ENCODE measurements around the gene CSF1R. TPM values are rescaled to one million over a fixed set of nuclear protein-coding genes. Genes with fewer than 3 reads are reported as not detected.

The CSF1R gene
- total and polyA plus RNA-seq, 2 of the 8 experiments (the other 6 are each of a cell fraction or from before 2014, with no cell fraction given), result 0.12 TPM; not detected in 1

GRCh38 chr5:150113047-150113744 is 26.8 kb upstream of the CSF1R start:
- POLR2A ChIA-PET (ENCODE audit: partially characterized antibody), result interaction anchor here (0.5 to 0.6 kb wide), 2 partner anchors 25 to 30 kb away, joined by 3 read pairs; no protein-coding TSS in a partner anchor
- WGBS, 2 experiments (ENCODE audit: extremely low coverage in 1 of 2, insufficient coverage in 1 of 2, insufficient read length in 1 of 2, insufficient replicate concordance in 2 of 2, low coverage in 1 of 2, low lambda C conversion rate in 2 of 2, missing lambda C conversion rate in 1 of 2), result 82% methylated on average over 17 of the region's 18 CpGs; no CpG with 5 or more reads in 1 of the 2 experiments
- peak in 1 of 2 experiments; percentile 52 for DNase-seq (ENCODE audit: low read depth in 1 of 2, low spot score in 2 of 2)

More at GRCh38 chr5:150113047-150113744, 26.8 kb upstream of the CSF1R start:
- Histone ChIP-seq H3K4me3 (ENCODE audit: extremely low read depth in 1 of 4, insufficient read depth in 2 of 4, low read depth in 3 of 4, low read length in 4 of 4) (no peak overlapping the region), H3K4me1 (replicated peaks in 1 of 4; ENCODE audit: control insufficient read depth in 3 of 4, insufficient read depth in 4 of 4, low read length in 3 of 4) (peaks cover 0 to 10% (median 2%) of the 10 kb centered on the region in 4 experiments; a peak in 3 of 7 replicates), H2BK120ac (replicated peaks; ENCODE audit: low read depth, low read length) (no peak overlapping the region), H3K79me2 (ENCODE audit: control insufficient read depth in 1 of 2, insufficient read depth in 2 of 2, low read length in 2 of 2) (no peaks in the 10 kb centered on the region), H3K23ac (ENCODE audit: insufficient read length) (no peak overlapping the region), H2BK5ac (ENCODE audit: low read depth, low read length) (no peak overlapping the region), H3K4me2 (ENCODE audit: insufficient read depth in 1 of 2, low read depth in 2 of 2, low read length in 2 of 2) (no peak overlapping the region), H2AK5ac (ENCODE audit: low read depth, low read length) (no peak overlapping the region), H3K56ac (replicated peaks; ENCODE audit: insufficient read length, low read depth, low read length) (no peak overlapping the region), H4K91ac (replicated peaks; ENCODE audit: insufficient read length, low read length) (peak overlapping the region; percentile 19), H4K8ac (ENCODE audit: extremely low read depth, insufficient read depth, low read length) (no peak overlapping the region), H3K14ac (ENCODE audit: insufficient read length) (no peak overlapping the region), H2AFZ (ENCODE audit: low read length) (no peak overlapping the region), H3K18ac (ENCODE audit: extremely low read depth, low read length) (no peak overlapping the region), H3K4ac (replicated peaks; ENCODE audit: insufficient read length, low read depth, low read length) (no peak overlapping the region), H4K5ac (ENCODE audit: insufficient read length, low read depth, low read length) (no peak overlapping the region), H2BK12ac (ENCODE audit: low read depth, low read length) (no peak overlapping the region), H3K27ac (ENCODE audit: low read depth, low read length) (no peak overlapping the region), H2BK20ac (ENCODE audit: low read length) (no peak overlapping the region), H3K36me3 (ENCODE audit: control insufficient read depth in 2 of 4, insufficient read depth in 4 of 4, low read length in 3 of 4) (no peaks in the 10 kb centered on the region), H3K9ac (replicated peaks in 1 of 4; ENCODE audit: extremely low read depth in 1 of 4, low read depth in 3 of 4, low read length in 3 of 4) (no peak overlapping the region), H4K20me1 (replicated peaks in 1 of 2; ENCODE audit: control insufficient read depth in 1 of 2, insufficient read depth in 2 of 2, low read length in 2 of 2) (no peaks in the 10 kb centered on the region), H3K79me1 (ENCODE audit: low read depth, low read length) (no peaks in the 10 kb centered on the region), H3K23me2 (ENCODE audit: low read depth, low read length) (no peaks in the 10 kb centered on the region), H3K9me3 (ENCODE audit: insufficient read depth in 2 of 2, low read depth in 1 of 2, low read length in 1 of 2) (no peaks in the 10 kb centered on the region), H2BK15ac (ENCODE audit: low read length) (no peak overlapping the region), H3K27me3 (replicated peaks in 1 of 4; ENCODE audit: control insufficient read depth in 3 of 4, extremely low read depth in 1 of 4, insufficient read depth in 3 of 4, low read length in 3 of 4) (no peaks in the 10 kb centered on the region)
- CTCF ChIA-PET (ENCODE audit: partially characterized antibody), result interaction anchor here (0.7 to 4.6 kb wide), 15 partner anchors 8 to 98 kb away, joined by 3 to 27 read pairs (median 5); no protein-coding TSS in a partner anchor
- no peak for FAIRE-seq
- TF ChIP-seq KDM5A (IDR thresholded peaks at IDR 0.05; ENCODE audit: low read length), result no peak
- TF ChIP-seq ZNF274 (IDR thresholded peaks at IDR 0.05; ENCODE audit: borderline replicate concordance, extremely low read depth, low read length), result no peak
- TF ChIP-seq MAX (IDR thresholded peaks at IDR 0.05), result peak; percentile 62
